ENCODE measurements around the gene NECAB2.

GRCh38 chr16:83926726-83927397 is 41.2 kb upstream of the NECAB2 start:
- TF ChIP-seq POLR2AphosphoS5 (IDR thresholded peaks at IDR 0.05) (no peak), EP300 (IDR thresholded peaks at IDR 0.05) (no peak), POLR2A (IDR thresholded peaks at IDR 0.05) (peak in 1 of 4 donors; percentile 22)
- TF ChIP-seq, protein P1, sequence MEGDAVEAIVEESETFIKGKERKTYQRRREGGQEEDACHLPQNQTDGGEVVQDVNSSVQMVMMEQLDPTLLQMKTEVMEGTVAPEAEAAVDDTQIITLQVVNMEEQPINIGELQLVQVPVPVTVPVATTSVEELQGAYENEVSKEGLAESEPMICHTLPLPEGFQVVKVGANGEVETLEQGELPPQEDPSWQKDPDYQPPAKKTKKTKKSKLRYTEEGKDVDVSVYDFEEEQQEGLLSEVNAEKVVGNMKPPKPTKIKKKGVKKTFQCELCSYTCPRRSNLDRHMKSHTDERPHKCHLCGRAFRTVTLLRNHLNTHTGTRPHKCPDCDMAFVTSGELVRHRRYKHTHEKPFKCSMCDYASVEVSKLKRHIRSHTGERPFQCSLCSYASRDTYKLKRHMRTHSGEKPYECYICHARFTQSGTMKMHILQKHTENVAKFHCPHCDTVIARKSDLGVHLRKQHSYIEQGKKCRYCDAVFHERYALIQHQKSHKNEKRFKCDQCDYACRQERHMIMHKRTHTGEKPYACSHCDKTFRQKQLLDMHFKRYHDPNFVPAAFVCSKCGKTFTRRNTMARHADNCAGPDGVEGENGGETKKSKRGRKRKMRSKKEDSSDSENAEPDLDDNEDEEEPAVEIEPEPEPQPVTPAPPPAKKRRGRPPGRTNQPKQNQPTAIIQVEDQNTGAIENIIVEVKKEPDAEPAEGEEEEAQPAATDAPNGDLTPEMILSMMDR (IDR thresholded peaks at IDR 0.05), result peak; percentile 85 to 94 (median 91)
